ENCODE measurements around the gene RUNX2. TPM values are rescaled to one million over a fixed set of nuclear protein-coding genes. Genes with fewer than 3 reads are reported as not detected.
A peak's percentile ranks its signal among the peaks of the same experiment; 100 is the strongest.

RUNX2 gene
- total and polyA plus RNA-seq, 9 of the 15 experiments (the other 6 are each of a cell fraction or from before 2014, with no cell fraction given): 0.29 to 1.00 (median 0.43) TPM

- TF ChIP-seq ZBTB2 (IDR thresholded peaks at IDR 0.05) (no peak), DEAF1 (CRISPR knock-in tag; IDR thresholded peaks at IDR 0.05) (peak; percentile 54), ZNF282 (CRISPR knock-in tag; IDR thresholded peaks at IDR 0.05) (no peak), HES1 (IDR thresholded peaks at IDR 0.05; ENCODE audit: low read depth) (no peak), RBM15 (IDR thresholded peaks at IDR 0.05; ENCODE audit: insufficient read depth, low read length) (no peak), ZNF551 (CRISPR knock-in tag; IDR thresholded peaks at IDR 0.05) (no peak), CREB5 (CRISPR knock-in tag; IDR thresholded peaks at IDR 0.05) (no peak), HINFP (tag; conservative IDR thresholded peaks at IDR 0.05; ENCODE audit: low read depth) (no peak), KLF13 (tag; IDR thresholded peaks at IDR 0.05; ENCODE audit: borderline replicate concordance, low read depth) (no peak), ZNF316 (IDR thresholded peaks at IDR 0.05) (no peak), ZNF668 (CRISPR knock-in tag; IDR thresholded peaks at IDR 0.05) (no peak), CHD2 (IDR thresholded peaks at IDR 0.05; ENCODE audit: low read depth, low read length) (no peak), FOXK2 (conservative IDR thresholded peaks at IDR 0.05 in 1 of 2, IDR thresholded peaks at IDR 0.05 in 1 of 2; ENCODE audit: low read depth in 2 of 2) (no peak), KHSRP (IDR thresholded peaks at IDR 0.05) (no peak), GABPB1 (CRISPR knock-in tag; IDR thresholded peaks at IDR 0.05) (peak; percentile 41; the same call in 1 of the 2 replicates)
Observed at GRCh38 chr6:45421709-45422502, 93.8 kb downstream of the RUNX2 start (continued).

Data from K562 (cell line).